HFF-Myc (cell line): ENCODE results near the gene GJB6.

Experiments
- DNase-seq: peaks from one replicate; pipeline ENCODE4 v3.0.0-alpha.2; 2011; ENCODE audit warnings: low read depth; ENCODE audit errors: extremely low read depth
- H3K4me3 ChIP-seq: replicated peaks from 2 replicates; pipeline ENCODE4 v1.5.1; 2011; ENCODE audit warnings: low read depth, mild to moderate bottlenecking, control low read depth, low read length
- TF ChIP-seq, protein P1 (sequence below): IDR thresholded peaks from 2 replicates; pipeline ENCODE4 v1.5.1; 2012; ENCODE audit warnings: mild to moderate bottlenecking, low read depth, low read length, control low read depth; ENCODE audit errors: missing control alignments

GJB6 gene

DNA sequence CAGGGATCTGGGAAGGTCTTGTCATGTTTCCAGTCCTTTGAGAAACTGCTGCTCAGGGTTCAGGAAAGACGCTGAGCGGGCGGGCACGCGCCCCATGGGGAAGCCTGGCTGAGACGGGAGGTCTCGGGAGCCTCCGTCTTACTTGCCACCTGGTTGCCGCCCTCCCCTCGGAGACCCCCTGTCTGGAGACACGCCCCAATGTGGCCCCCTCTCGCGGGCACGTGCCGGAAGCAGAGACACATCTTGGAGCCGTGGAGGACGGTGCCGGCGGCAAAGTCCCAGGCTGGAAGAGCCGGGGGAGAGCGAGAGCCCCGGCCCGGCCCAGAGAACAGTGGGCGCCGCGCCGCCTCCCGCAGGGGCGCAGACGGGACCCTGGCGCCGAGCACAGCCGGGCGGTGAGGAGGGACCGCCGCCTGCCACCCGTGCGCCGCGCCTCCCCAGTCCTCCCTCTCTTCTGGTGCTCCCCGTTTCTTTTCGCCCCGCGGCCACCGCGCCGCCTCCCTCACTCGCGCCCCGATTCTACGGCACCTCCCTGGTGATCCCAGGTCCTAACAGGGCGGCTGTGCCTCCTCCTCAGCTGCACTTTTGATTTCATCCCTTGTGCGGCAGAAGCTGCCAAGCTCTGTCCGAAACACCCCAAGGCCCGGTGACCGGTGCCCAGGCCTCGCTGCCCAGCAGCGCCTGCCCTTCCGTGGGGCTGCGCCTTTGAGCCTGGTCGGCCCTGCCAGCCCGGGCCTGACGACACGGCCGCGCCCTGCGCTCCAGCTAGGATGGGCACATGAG is 54.9 kb downstream of the GJB6 start:
- no peak overlapping the region for H3K4me3 ChIP-seq
- TF ChIP-seq, protein P1, sequence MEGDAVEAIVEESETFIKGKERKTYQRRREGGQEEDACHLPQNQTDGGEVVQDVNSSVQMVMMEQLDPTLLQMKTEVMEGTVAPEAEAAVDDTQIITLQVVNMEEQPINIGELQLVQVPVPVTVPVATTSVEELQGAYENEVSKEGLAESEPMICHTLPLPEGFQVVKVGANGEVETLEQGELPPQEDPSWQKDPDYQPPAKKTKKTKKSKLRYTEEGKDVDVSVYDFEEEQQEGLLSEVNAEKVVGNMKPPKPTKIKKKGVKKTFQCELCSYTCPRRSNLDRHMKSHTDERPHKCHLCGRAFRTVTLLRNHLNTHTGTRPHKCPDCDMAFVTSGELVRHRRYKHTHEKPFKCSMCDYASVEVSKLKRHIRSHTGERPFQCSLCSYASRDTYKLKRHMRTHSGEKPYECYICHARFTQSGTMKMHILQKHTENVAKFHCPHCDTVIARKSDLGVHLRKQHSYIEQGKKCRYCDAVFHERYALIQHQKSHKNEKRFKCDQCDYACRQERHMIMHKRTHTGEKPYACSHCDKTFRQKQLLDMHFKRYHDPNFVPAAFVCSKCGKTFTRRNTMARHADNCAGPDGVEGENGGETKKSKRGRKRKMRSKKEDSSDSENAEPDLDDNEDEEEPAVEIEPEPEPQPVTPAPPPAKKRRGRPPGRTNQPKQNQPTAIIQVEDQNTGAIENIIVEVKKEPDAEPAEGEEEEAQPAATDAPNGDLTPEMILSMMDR: no peak
- no peak for DNase-seq

GRCh38 chr13:20175907-20176652 is 56.0 kb downstream of the GJB6 start:
- DNase-seq: no peak
- TF ChIP-seq, protein P1: no peak
- H3K4me3 ChIP-seq: no peak overlapping the region

GRCh38 chr13:20175406-20175794 is 56.7 kb downstream of the GJB6 start:
- DNase-seq: no peak
- TF ChIP-seq, protein P1: no peak
- H3K4me3 ChIP-seq: no peak overlapping the region

DNA sequence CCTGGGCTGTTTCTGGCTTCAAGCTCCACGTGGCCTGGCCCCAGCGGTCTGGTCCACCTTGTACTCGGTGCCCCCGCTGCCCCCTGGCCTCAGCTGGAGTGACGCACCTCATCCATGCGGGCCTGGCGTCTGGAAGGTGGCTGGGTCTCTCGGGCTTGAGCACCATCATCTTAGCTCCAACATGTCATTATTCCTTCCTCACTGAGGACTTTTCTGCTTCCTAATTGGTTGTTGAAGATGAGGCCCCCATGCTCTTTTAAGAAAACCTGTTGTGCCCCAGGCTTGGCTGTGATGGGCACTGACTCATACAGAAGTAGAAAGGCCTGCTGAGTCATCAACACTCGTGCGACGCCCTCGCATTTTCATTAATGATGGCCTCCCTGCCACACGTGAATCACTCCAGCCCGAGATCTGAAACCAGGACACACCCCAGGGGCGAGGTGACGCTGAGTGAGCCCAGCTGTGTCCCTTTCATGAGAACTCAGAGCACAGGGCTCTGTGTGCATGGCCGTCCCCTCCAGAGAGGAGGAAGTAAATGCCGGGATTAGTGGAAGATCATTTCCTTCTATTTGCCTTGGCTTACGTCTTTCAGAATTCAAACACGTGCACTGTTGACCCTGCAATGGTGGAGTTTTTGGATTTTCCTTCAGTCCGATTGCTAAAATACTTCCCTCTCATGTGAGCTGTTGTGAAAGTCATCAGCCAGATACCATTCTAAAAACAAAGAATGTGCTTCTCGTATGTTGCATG is 57.3 kb downstream of the GJB6 start:
- H3K4me3 ChIP-seq: no peak overlapping the region
- peak; percentile 89 for DNase-seq
- TF ChIP-seq, protein P1: no peak

GRCh38 chr13:20173116-20173746 is 58.9 kb downstream of the GJB6 start:
- no peak overlapping the region for H3K4me3 ChIP-seq
- TF ChIP-seq, protein P1: no peak

More at GRCh38 chr13:20173116-20173746, 58.9 kb downstream of the GJB6 start:
- no peak for DNase-seq
